ENCODE data around the gene ABHD6. TPM values are rescaled to one million over a fixed set of nuclear protein-coding genes. Genes with fewer than 3 reads are reported as not detected.
A peak's percentile ranks its signal among the peaks of the same experiment; 100 is the strongest.

ABHD6 gene
- total and polyA plus RNA-seq, 8 donors: 0.69 to 5.5 (median 2.0) TPM

GRCh38 chr3:58298190-58298589 lies 60.6 kb downstream of the ABHD6 start:
- intact Hi-C loops (cut with DNase I): loop anchor here (5.0 to 10.0 kb wide), 3 partner anchors 111 to 116 kb away; no protein-coding TSS in a partner anchor
- no peaks in the 10 kb centered on the region for H3K9me3 ChIP-seq
- 52 to 60% methylated on average over 3 of the region's 3 CpGs for WGBS, 2 donors
- TF ChIP-seq CTCF (IDR thresholded peaks at IDR 0.05): no peak
- no peaks in the 10 kb centered on the region for H3K27me3 ChIP-seq
- FAIRE-seq: no peak
- H3K36me3 ChIP-seq: no peaks in the 10 kb centered on the region
- no peaks in the 10 kb centered on the region for H3K4me1 ChIP-seq
- H3K4me3 ChIP-seq: no peak overlapping the region
- ATAC-seq: no peak
- no peak for DNase-seq
- H3K27ac ChIP-seq: no peak overlapping the region

- H3K9me3 ChIP-seq: no peaks in the 10 kb centered on the region
- 56 to 63% methylated on average over 2 of the region's 2 CpGs for WGBS, 2 donors
- H3K27me3 ChIP-seq: no peaks in the 10 kb centered on the region
- FAIRE-seq (no peak), DNase-seq (no peak), ATAC-seq (no peak)
- no peak overlapping the region for H3K27ac ChIP-seq
- no peak overlapping the region for H3K4me3 ChIP-seq
- intact Hi-C loops (cut with DNase I): loop anchor here (5.0 to 10.0 kb wide), 3 partner anchors 112 to 117 kb away; no protein-coding TSS in a partner anchor
- no peaks in the 10 kb centered on the region for H3K36me3 ChIP-seq
- H3K4me1 ChIP-seq: no peaks in the 10 kb centered on the region
- TF ChIP-seq CTCF (IDR thresholded peaks at IDR 0.05): no peak
Measured at GRCh38 chr3:58299075-58299474, 61.5 kb downstream of the ABHD6 start.

DNA sequence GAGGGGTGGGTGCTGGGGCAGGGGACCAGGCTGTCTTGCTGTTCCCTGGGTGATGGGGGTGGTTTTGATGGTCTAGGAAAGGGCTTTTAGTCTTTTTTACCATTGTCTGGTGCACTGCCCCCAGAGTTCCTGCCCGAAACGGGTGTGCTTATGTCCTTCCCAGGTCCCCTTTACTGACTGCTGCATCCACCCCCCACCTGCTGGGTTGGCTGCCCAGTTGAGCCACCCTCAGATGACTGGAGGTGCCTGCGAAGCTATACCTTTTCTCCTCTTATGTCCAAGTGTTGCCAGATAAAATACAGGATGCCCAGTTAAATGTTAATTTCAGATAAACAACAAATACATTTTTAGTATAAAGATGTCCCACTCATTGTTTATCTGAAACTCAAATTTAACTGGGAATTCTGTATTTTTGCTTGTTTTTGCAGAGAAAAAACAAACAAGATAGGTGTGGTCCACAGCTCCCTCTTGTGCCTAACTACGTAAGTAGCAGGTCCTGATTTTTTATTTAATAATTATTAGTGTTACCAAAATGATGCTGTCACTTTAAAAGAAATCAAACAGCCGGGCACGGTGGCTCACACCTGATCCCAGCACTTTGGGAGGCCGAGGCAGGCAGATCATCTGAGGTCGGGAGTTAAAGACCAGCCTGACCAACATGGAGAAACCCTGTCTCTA lies 62.4 kb downstream of the ABHD6 start:
- H3K4me3 ChIP-seq: no peak overlapping the region
- H3K27me3 ChIP-seq: no peaks in the 10 kb centered on the region
- WGBS, 2 donors: 12 to 14% methylated on average over 8 of the region's 8 CpGs
- no peak for FAIRE-seq
- ATAC-seq: peak in 3 of 4 donors; percentile 60 to 72 (median 69)
- no peaks in the 10 kb centered on the region for H3K4me1 ChIP-seq
- H3K27ac ChIP-seq: no peak overlapping the region
- peak in 3 of 4 donors; percentile 14 to 40 (median 39) for TF ChIP-seq CTCF (IDR thresholded peaks at IDR 0.05)
- intact Hi-C loops (cut with DNase I): loop anchor here (5.0 to 10.0 kb wide), 4 partner anchors 113 to 298 kb away; no protein-coding TSS in a partner anchor
- no peak for DNase-seq
- no peaks in the 10 kb centered on the region for H3K36me3 ChIP-seq
- no peaks in the 10 kb centered on the region for H3K9me3 ChIP-seq

DNA sequence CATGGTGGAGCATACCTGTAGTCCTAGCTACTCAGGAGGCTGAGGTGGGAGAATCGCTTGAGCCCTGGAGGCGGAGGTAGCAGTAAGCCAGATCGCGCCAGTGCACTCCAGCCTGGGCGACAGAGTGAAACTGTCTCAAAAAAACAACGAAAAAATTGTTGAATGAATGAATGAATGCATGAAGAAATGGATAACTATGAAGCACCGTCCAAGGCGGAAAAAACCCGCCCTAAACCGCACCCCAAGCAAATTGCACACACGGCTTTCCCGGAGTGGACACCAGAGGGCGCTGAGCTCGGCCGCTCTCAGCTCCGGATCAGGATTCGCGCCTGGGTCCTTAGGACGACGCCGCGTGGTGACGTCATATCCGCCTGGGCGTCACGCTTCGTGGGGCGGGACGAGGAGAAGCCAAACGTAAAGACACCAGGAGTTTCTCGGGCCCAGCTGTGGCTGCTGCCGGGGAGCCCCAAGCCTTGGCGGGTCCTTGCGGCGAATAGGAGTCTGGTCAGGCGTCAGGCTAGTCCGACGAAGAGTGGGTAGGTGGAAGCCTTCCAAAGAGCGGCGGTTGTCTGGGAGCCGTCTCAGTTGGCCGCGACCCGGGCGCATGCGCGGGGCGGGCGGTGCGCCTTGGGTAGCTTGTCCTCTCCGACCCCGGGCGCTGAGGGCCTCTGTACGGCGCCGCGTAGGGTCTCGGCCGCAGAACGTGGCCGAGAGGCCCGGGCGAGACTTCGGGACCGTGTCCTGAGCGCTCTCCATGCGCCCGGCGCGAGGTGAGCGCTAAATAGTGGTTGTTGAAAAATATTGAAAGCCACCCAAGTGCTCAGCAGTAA lies 68.5 kb downstream of the ABHD6 start, which contains the start of the genes HTD2 and RPP14:
TSS of gene HTD2 (plus strand) at position 639 of the 830 bp plus-strand sequence. CDS start 11,094 bp downstream, outside the sequence.
TSS of gene RPP14 (plus strand) at position 364 of the 830 bp plus-strand sequence. CDS start 4,085 bp downstream, outside the sequence.
- FAIRE-seq (peak; percentile 91), DNase-seq (peak; percentile 96 to 100 (median 98)), ATAC-seq (peak; percentile 94 to 97 (median 95))
- peak; percentile 91 to 98 (median 96) for TF ChIP-seq CTCF (IDR thresholded peaks at IDR 0.05)
- intact Hi-C loops (cut with DNase I): no loop called here
- peaks cover 0 to 9% (median 0%) of the 10 kb centered on the region in 3 donors for H3K36me3 ChIP-seq
- no peaks in the 10 kb centered on the region for H3K9me3 ChIP-seq
- peak within 1 kb of the TSS; percentile 94 to 99 (median 96) for H3K27ac ChIP-seq
- H3K4me3 ChIP-seq: peak within 1 kb of the TSS; percentile 62 to 87 (median 83)
- WGBS, 2 donors: 4% methylated on average over 71 of the region's 71 CpGs
- H3K4me1 ChIP-seq: peaks cover 8 to 16% (median 15%) of the 10 kb centered on the region in 3 donors
- no peaks in the 10 kb centered on the region for H3K27me3 ChIP-seq
